ENCODE results near the gene RERE. TPM values are rescaled to one million over a fixed set of nuclear protein-coding genes. Genes with fewer than 3 reads are reported as not detected.

The RERE gene
- total and polyA plus RNA-seq, 2 experiments from 2014 or later: 39.8 to 62.8 TPM

- TF ChIP-seq EZH2phosphoT487 (IDR thresholded peaks at IDR 0.05; ENCODE audit: low read depth, severe bottlenecking, unreplicated experiment): no peak
- no peak for TF ChIP-seq EZH2 (IDR thresholded peaks at IDR 0.05; ENCODE audit: borderline replicate concordance)
- TF ChIP-seq, protein P1, sequence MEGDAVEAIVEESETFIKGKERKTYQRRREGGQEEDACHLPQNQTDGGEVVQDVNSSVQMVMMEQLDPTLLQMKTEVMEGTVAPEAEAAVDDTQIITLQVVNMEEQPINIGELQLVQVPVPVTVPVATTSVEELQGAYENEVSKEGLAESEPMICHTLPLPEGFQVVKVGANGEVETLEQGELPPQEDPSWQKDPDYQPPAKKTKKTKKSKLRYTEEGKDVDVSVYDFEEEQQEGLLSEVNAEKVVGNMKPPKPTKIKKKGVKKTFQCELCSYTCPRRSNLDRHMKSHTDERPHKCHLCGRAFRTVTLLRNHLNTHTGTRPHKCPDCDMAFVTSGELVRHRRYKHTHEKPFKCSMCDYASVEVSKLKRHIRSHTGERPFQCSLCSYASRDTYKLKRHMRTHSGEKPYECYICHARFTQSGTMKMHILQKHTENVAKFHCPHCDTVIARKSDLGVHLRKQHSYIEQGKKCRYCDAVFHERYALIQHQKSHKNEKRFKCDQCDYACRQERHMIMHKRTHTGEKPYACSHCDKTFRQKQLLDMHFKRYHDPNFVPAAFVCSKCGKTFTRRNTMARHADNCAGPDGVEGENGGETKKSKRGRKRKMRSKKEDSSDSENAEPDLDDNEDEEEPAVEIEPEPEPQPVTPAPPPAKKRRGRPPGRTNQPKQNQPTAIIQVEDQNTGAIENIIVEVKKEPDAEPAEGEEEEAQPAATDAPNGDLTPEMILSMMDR (IDR thresholded peaks at IDR 0.05; ENCODE audit: poor library complexity): peak; percentile 64
- H3K27me3 ChIP-seq: no peaks in the 10 kb centered on the region
- H3K4me2 ChIP-seq: no peak overlapping the region
- H3K27ac ChIP-seq: no peak overlapping the region
- no peaks in the 10 kb centered on the region for H3K9me2 ChIP-seq (replicated peaks; ENCODE audit: insufficient read depth)
- H3K9me3 ChIP-seq (ENCODE audit: low read depth): no peaks in the 10 kb centered on the region
- H3K4me1 ChIP-seq (ENCODE audit: insufficient read depth): no peaks in the 10 kb centered on the region
- H3K4me3 ChIP-seq: no peak overlapping the region
- peaks cover 4% of the 10 kb centered on the region for H4K20me1 ChIP-seq (ENCODE audit: insufficient read depth, poor library complexity, severe bottlenecking)
- peak; percentile 56 for DNase-seq (ENCODE audit: low spot score)
- H3K36me3 ChIP-seq (replicated peaks; ENCODE audit: insufficient read depth, low read depth): no peaks in the 10 kb centered on the region
- WGBS (ENCODE audit: low lambda C conversion rate, missing lambda C conversion rate): 76% methylated on average over 12 of the region's 13 CpGs
- H3K79me2 ChIP-seq: no peaks in the 10 kb centered on the region
- no peak overlapping the region for H2AFZ ChIP-seq
Observed at GRCh38 chr1:8351693-8352470, 465.6 kb downstream of the RERE start.

GRCh38 chr1:8350914-8351684 is 466.3 kb downstream of the RERE start:
- Histone ChIP-seq H3K4me1 (ENCODE audit: insufficient read depth) (no peaks in the 10 kb centered on the region), H3K4me2 (no peak overlapping the region), H3K27me3 (no peaks in the 10 kb centered on the region), H3K9me3 (ENCODE audit: low read depth) (no peaks in the 10 kb centered on the region), H3K79me2 (no peaks in the 10 kb centered on the region), H2AFZ (no peak overlapping the region), H3K36me3 (replicated peaks; ENCODE audit: insufficient read depth, low read depth) (no peaks in the 10 kb centered on the region), H3K4me3 (no peak overlapping the region), H3K9me2 (replicated peaks; ENCODE audit: insufficient read depth) (no peaks in the 10 kb centered on the region), H3K27ac (no peak overlapping the region), H4K20me1 (ENCODE audit: insufficient read depth, poor library complexity, severe bottlenecking) (peaks cover under 1% of the 10 kb centered on the region)
- TF ChIP-seq EZH2 (IDR thresholded peaks at IDR 0.05; ENCODE audit: borderline replicate concordance): no peak
- TF ChIP-seq, protein P1 (IDR thresholded peaks at IDR 0.05; ENCODE audit: poor library complexity): no peak
- TF ChIP-seq EZH2phosphoT487 (IDR thresholded peaks at IDR 0.05; ENCODE audit: low read depth, severe bottlenecking, unreplicated experiment): no peak
- DNase-seq (ENCODE audit: low spot score): no peak
- WGBS (ENCODE audit: low lambda C conversion rate, missing lambda C conversion rate): 94% methylated on average over 24 of the region's 24 CpGs

DNA sequence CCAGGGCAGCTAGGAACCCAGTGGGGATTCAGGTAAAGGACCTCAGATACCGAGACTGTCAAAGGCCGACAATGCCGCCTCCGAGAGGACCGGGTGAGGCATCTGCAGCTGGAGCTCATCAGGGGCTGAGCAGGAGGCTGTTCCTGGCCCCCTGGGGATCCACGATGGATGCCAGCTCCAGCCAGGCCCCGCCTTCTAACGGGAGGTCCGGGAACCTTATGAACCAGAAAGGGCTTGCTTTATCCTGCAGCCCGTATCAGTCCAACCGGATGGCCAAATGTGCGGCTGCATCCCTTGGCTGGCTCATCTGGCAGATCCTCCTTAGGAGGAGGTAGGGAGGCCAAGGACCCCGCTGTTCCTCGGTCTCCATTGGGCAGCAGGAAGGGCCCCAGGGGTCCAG is 467.5 kb downstream of the RERE start:
- Histone ChIP-seq H3K9me3 (ENCODE audit: low read depth) (no peaks in the 10 kb centered on the region), H2AFZ (no peak overlapping the region), H3K36me3 (replicated peaks; ENCODE audit: insufficient read depth, low read depth) (no peaks in the 10 kb centered on the region), H3K9me2 (replicated peaks; ENCODE audit: insufficient read depth) (no peaks in the 10 kb centered on the region), H3K27ac (no peak overlapping the region), H3K4me1 (ENCODE audit: insufficient read depth) (no peaks in the 10 kb centered on the region), H3K27me3 (no peaks in the 10 kb centered on the region), H3K4me3 (no peak overlapping the region), H4K20me1 (ENCODE audit: insufficient read depth, poor library complexity, severe bottlenecking) (no peaks in the 10 kb centered on the region), H3K4me2 (no peak overlapping the region), H3K79me2 (no peaks in the 10 kb centered on the region)
- WGBS (ENCODE audit: low lambda C conversion rate, missing lambda C conversion rate): 83% methylated on average over 14 of the region's 14 CpGs
- TF ChIP-seq EZH2phosphoT487 (IDR thresholded peaks at IDR 0.05; ENCODE audit: low read depth, severe bottlenecking, unreplicated experiment) (no peak), EZH2 (IDR thresholded peaks at IDR 0.05; ENCODE audit: borderline replicate concordance) (no peak)
- TF ChIP-seq, protein P1 (IDR thresholded peaks at IDR 0.05; ENCODE audit: poor library complexity): no peak
- DNase-seq (ENCODE audit: low spot score): no peak

All from hepatocyte (in vitro differentiated cells).